SK-N-SH treated with all-trans-retinoic acid at 6 μM for 48 hours (cell line): ENCODE data around the gene LRTM1.
A peak's percentile ranks its signal among the peaks of the same experiment; 100 is the strongest.

Experiments
- ATAC-seq: fragments of 200-7000 bp; cut with Tn5 transposase; 3 replicates; pipeline ENCODE4 v1.9.1; 2020; ENCODE audit warnings: mild to moderate bottlenecking, moderate library complexity
- ARNTL ChIP-seq: fragments of 450-650 bp; formaldehyde crosslinking; IDR thresholded peaks from 2 replicates; pipeline ENCODE4 v1.5.0; 2020; ENCODE audit warnings: low read depth, mild to moderate bottlenecking, moderate library complexity, borderline replicate concordance
- BACH2 ChIP-seq: fragments of 250-450 bp; sonication (Bioruptor Pico); IDR thresholded peaks from 2 replicates; pipeline ENCODE4 v1.9.0; 2021; ENCODE audit warnings: mild to moderate bottlenecking, borderline replicate concordance
- CREB5 ChIP-seq: fragments of 250-450 bp; sonication (Bioruptor Pico); IDR thresholded peaks from 2 replicates; pipeline ENCODE4 v1.5.1; 2020; ENCODE audit warnings: low read depth, mild to moderate bottlenecking, moderate library complexity
- ISL1 ChIP-seq: fragments of 250-450 bp; sonication (Bioruptor Pico); IDR thresholded peaks from 2 replicates; pipeline ENCODE4 v2.1.2; 2022; ENCODE audit warnings: mild to moderate bottlenecking, moderate library complexity
- POU6F1 ChIP-seq: fragments of 250-450 bp; sonication (Bioruptor Pico); IDR thresholded peaks from 2 replicates; pipeline ENCODE4 v1.8.0; 2021; ENCODE audit warnings: low read depth, mild to moderate bottlenecking, moderate library complexity, borderline replicate concordance
- PPARA ChIP-seq: fragments of 250-450 bp; sonication (Bioruptor Pico); IDR thresholded peaks from 2 replicates; pipeline ENCODE4 v1.5.0; 2020; ENCODE audit warnings: mild to moderate bottlenecking, borderline replicate concordance
- RARB ChIP-seq: fragments of 250-450 bp; sonication (Bioruptor Pico); IDR thresholded peaks from 2 replicates; pipeline ENCODE4 v1.8.0; 2021; ENCODE audit warnings: mild to moderate bottlenecking, moderate library complexity
- TOX ChIP-seq: fragments of 250-450 bp; sonication (Bioruptor Pico); IDR thresholded peaks from 2 replicates; pipeline ENCODE4 v1.8.0; 2021; ENCODE audit warnings: mild to moderate bottlenecking, moderate library complexity, borderline replicate concordance
- ZFP3 ChIP-seq: fragments of 250-450 bp; sonication (Bioruptor Pico); IDR thresholded peaks from 2 replicates; pipeline ENCODE4 v1.5.0; 2020; ENCODE audit warnings: mild to moderate bottlenecking, moderate library complexity
- ZFP30 ChIP-seq: fragments of 450-650 bp; formaldehyde crosslinking; IDR thresholded peaks from 2 replicates; pipeline ENCODE4 v1.5.0; 2022; ENCODE audit warnings: mild to moderate bottlenecking, moderate library complexity
- ZNF565 ChIP-seq: fragments of 450-650 bp; formaldehyde crosslinking; conservative IDR thresholded peaks from 2 replicates; pipeline ENCODE4 v1.5.0; 2020; ENCODE audit warnings: low read depth, mild to moderate bottlenecking, moderate library complexity
- ZNF70 ChIP-seq: fragments of 450-650 bp; formaldehyde crosslinking; IDR thresholded peaks from 2 replicates; pipeline ENCODE4 v1.5.0; 2020; ENCODE audit warnings: mild to moderate bottlenecking, moderate library complexity
- ZNF8 ChIP-seq: fragments of 450-650 bp; formaldehyde crosslinking; IDR thresholded peaks from 2 replicates; pipeline ENCODE4 v1.5.0; 2020; ENCODE audit warnings: mild to moderate bottlenecking, moderate library complexity
- TF ChIP-seq, protein P1 (sequence below): fragments of 250-450 bp; sonication (Bioruptor Pico); IDR thresholded peaks from 2 replicates; pipeline ENCODE4 v1.5.1; 2021; ENCODE audit warnings: mild to moderate bottlenecking, moderate library complexity
- TF ChIP-seq, protein P2 (sequence below): fragments of 250-450 bp; sonication (Bioruptor Pico); IDR thresholded peaks from 2 replicates; pipeline ENCODE4 v1.8.0; 2020; ENCODE audit warnings: mild to moderate bottlenecking, moderate library complexity, borderline replicate concordance
- TF ChIP-seq, protein P3 (sequence below): fragments of 250-450 bp; sonication (Bioruptor Pico); IDR thresholded peaks from 2 replicates; pipeline ENCODE4 v1.5.0; 2020; ENCODE audit warnings: mild to moderate bottlenecking, moderate library complexity

Gene LRTM1

DNA sequence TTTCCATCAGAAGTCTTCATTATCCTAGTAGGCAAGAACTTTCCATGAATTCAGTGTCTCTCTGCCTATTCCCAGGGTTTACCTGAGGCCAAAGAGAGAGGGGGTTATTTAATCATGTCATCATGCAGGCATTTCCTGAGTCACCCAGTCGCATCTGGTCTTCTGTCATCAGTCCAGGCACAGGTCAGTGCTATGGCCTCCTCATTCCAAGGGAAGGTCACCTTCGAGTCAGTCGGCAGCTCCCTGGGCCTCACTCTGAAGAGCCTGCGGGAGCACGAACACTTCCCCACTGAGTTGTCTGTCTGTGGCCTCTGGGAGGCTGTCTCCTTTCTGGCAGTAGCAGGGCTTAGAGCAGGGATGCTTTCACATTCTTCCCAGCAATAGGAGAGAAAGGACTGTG lies 26.2 kb upstream of the LRTM1 start:
- TF ChIP-seq ZNF8 (no peak), POU6F1 (CRISPR knock-in tag) (no peak), CREB5 (0 out of 2 replicates have a peak, but pooled peaks have one; percentile 55), ZNF70 (no peak), ZFP3 (CRISPR knock-in tag) (0 out of 2 replicates have a peak, but pooled peaks have one; percentile 23), BACH2 (CRISPR knock-in tag) (no peak), PPARA (CRISPR knock-in tag) (no peak)
- TF ChIP-seq, protein P1, sequence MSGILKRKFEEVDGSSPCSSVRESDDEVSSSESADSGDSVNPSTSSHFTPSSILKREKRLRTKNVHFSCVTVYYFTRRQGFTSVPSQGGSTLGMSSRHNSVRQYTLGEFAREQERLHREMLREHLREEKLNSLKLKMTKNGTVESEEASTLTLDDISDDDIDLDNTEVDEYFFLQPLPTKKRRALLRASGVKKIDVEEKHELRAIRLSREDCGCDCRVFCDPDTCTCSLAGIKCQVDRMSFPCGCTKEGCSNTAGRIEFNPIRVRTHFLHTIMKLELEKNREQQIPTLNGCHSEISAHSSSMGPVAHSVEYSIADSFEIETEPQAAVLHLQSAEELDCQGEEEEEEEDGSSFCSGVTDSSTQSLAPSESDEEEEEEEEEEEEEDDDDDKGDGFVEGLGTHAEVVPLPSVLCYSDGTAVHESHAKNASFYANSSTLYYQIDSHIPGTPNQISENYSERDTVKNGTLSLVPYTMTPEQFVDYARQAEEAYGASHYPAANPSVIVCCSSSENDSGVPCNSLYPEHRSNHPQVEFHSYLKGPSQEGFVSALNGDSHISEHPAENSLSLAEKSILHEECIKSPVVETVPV: no peak
- TF ChIP-seq, protein P2, sequence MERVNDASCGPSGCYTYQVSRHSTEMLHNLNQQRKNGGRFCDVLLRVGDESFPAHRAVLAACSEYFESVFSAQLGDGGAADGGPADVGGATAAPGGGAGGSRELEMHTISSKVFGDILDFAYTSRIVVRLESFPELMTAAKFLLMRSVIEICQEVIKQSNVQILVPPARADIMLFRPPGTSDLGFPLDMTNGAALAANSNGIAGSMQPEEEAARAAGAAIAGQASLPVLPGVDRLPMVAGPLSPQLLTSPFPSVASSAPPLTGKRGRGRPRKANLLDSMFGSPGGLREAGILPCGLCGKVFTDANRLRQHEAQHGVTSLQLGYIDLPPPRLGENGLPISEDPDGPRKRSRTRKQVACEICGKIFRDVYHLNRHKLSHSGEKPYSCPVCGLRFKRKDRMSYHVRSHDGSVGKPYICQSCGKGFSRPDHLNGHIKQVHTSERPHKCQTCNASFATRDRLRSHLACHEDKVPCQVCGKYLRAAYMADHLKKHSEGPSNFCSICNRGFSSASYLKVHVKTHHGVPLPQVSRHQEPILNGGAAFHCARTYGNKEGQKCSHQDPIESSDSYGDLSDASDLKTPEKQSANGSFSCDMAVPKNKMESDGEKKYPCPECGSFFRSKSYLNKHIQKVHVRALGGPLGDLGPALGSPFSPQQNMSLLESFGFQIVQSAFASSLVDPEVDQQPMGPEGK: no peak
- TF ChIP-seq, protein P3, sequence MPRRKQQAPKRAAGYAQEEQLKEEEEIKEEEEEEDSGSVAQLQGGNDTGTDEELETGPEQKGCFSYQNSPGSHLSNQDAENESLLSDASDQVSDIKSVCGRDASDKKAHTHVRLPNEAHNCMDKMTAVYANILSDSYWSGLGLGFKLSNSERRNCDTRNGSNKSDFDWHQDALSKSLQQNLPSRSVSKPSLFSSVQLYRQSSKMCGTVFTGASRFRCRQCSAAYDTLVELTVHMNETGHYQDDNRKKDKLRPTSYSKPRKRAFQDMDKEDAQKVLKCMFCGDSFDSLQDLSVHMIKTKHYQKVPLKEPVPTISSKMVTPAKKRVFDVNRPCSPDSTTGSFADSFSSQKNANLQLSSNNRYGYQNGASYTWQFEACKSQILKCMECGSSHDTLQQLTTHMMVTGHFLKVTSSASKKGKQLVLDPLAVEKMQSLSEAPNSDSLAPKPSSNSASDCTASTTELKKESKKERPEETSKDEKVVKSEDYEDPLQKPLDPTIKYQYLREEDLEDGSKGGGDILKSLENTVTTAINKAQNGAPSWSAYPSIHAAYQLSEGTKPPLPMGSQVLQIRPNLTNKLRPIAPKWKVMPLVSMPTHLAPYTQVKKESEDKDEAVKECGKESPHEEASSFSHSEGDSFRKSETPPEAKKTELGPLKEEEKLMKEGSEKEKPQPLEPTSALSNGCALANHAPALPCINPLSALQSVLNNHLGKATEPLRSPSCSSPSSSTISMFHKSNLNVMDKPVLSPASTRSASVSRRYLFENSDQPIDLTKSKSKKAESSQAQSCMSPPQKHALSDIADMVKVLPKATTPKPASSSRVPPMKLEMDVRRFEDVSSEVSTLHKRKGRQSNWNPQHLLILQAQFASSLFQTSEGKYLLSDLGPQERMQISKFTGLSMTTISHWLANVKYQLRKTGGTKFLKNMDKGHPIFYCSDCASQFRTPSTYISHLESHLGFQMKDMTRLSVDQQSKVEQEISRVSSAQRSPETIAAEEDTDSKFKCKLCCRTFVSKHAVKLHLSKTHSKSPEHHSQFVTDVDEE (CRISPR knock-in tag): no peak
- TF ChIP-seq, all 23 proteins: peak for 2
- ATAC-seq: peak; percentile 66

- TF ChIP-seq ARNTL (no peak), CREB5 (no peak), ZFP3 (CRISPR knock-in tag) (no peak), ZNF8 (no peak), ZNF70 (no peak), ZNF565 (no peak), RARB (CRISPR knock-in tag) (no peak), TOX (CRISPR knock-in tag) (no peak), ISL1 (no peak), ZFP30 (no peak), BACH2 (CRISPR knock-in tag) (no peak)
- TF ChIP-seq, protein P1: no peak
- TF ChIP-seq, protein P3 (CRISPR knock-in tag): no peak
- ATAC-seq: peak; percentile 95
Observed at GRCh38 chr3:54951405-54951804, 23.5 kb upstream of the LRTM1 start.
